Activated CD4-positive, alpha-beta T cell treated with anti-CD3 and anti-CD28 coated beads for 24 hours (primary cell): ENCODE results near the gene TSPAN19.
"Not testable (repeated sequence)": the region's sequence is repeated elsewhere in the genome, so short reads cannot be mapped to it uniquely, and the experiment has no call there.

Source experiments
- DNase-seq, 2 donors: peaks; one replicate each; pipeline ENCODE4 v3.0.0-alpha.2; 2020; ENCODE audit warnings: low read depth in 2 of 2

TSPAN19 gene

GRCh38 chr12:85036234-85036707 is at the start of gene TSPAN19, which contains the start of gene LRRIQ1:
TSPAN19 (minus strand) TSS chr12:85036277; CDS start chr12:85029946, 6,331 bp downstream.
LRRIQ1 (plus strand) TSS chr12:85036351; CDS start chr12:85038177, 1,826 bp downstream.
- DNase-seq = no peak

GRCh38 chr12:85085066-85085465 is 49.0 kb upstream of the TSPAN19 start:
- no peak for DNase-seq

- DNase-seq = no peak
Measured at GRCh38 chr12:85076688-85077430, 40.8 kb upstream of the TSPAN19 start.

- no peak for DNase-seq
Measured at GRCh38 chr12:85072826-85073225, 36.7 kb upstream of the TSPAN19 start.

- no peak for DNase-seq
Measured at GRCh38 chr12:85065837-85066482, 29.9 kb upstream of the TSPAN19 start.

GRCh38 chr12:85060916-85061315 is 24.8 kb upstream of the TSPAN19 start:
- no peak for DNase-seq

- DNase-seq = no peak
Measured at GRCh38 chr12:85059594-85059993, 23.5 kb upstream of the TSPAN19 start.

GRCh38 chr12:85058339-85058738 is 22.3 kb upstream of the TSPAN19 start:
- DNase-seq = no peak

- DNase-seq = no peak
Measured at GRCh38 chr12:85057370-85057963, 21.4 kb upstream of the TSPAN19 start.

GRCh38 chr12:85043829-85044228 is 7.8 kb upstream of the TSPAN19 start:
- no peak for DNase-seq

GRCh38 chr12:85041395-85041794 is 5.3 kb upstream of the TSPAN19 start:
- no peak for DNase-seq

GRCh38 chr12:85036733-85037132 is 656 bp upstream of the TSPAN19 start:
- no peak for DNase-seq

GRCh38 chr12:85029456-85029855 is 6.6 kb downstream of the TSPAN19 start:
- DNase-seq = no peak

- no peak for DNase-seq
Measured at GRCh38 chr12:85018098-85018497, 18.0 kb downstream of the TSPAN19 start.

GRCh38 chr12:85017618-85018017 is 18.5 kb downstream of the TSPAN19 start:
- DNase-seq = no peak

GRCh38 chr12:85017133-85017532 is 18.9 kb downstream of the TSPAN19 start:
- DNase-seq = no peak

- no peak for DNase-seq
Measured at GRCh38 chr12:85016413-85016812, 19.7 kb downstream of the TSPAN19 start.

- DNase-seq = no peak
Measured at GRCh38 chr12:85007836-85008235, 28.2 kb downstream of the TSPAN19 start.

- no peak for DNase-seq
Measured at GRCh38 chr12:85006206-85006605, 29.9 kb downstream of the TSPAN19 start.

GRCh38 chr12:85005615-85006014 is 30.5 kb downstream of the TSPAN19 start:
- DNase-seq = no peak

GRCh38 chr12:85005047-85005446 is 31.0 kb downstream of the TSPAN19 start:
- not testable (repeated sequence) for DNase-seq

- DNase-seq = no peak
Measured at GRCh38 chr12:85004204-85004603, 31.9 kb downstream of the TSPAN19 start.
